ENCODE measurements around the gene DGKH.
"Not testable (repeated sequence)": the region's sequence is repeated elsewhere in the genome, so short reads cannot be mapped to it uniquely, and the experiment has no call there.

DGKH gene

GRCh38 chr13:42113478-42113877 lies 65.0 kb downstream of the DGKH start:
- no peak for DNase-seq (ENCODE audit: low spot score)

GRCh38 chr13:42114278-42114677 lies 65.8 kb downstream of the DGKH start:
- DNase-seq (ENCODE audit: low spot score), result no peak

DNA sequence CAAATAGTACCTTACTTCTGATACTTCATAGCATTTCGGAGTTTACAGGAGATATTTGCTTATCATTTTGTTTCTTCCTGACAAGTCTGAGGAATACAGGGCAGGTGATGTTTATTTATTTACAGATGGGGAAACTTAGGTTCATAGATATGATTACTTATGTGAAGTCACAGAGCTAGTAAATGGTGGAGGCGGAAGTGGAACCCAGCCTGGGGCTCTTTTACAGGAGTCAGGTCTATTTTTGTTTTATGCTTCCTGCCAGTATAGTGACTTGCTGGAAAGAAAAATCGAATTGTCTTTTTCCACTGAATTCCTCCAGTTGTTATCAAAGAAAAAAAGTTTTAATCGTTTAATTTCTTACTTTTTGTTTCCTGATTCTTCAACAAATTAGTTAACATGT lies 66.5 kb downstream of the DGKH start:
- no peak for DNase-seq (ENCODE audit: low spot score)

GRCh38 chr13:42116225-42116624 lies 67.8 kb downstream of the DGKH start:
- DNase-seq (ENCODE audit: low spot score), result no peak

- no peak for DNase-seq (ENCODE audit: low spot score)
Measured at GRCh38 chr13:42119041-42119440, 70.6 kb downstream of the DGKH start.

GRCh38 chr13:42119875-42120274 lies 71.4 kb downstream of the DGKH start:
- DNase-seq (ENCODE audit: low spot score), result no peak

DNA sequence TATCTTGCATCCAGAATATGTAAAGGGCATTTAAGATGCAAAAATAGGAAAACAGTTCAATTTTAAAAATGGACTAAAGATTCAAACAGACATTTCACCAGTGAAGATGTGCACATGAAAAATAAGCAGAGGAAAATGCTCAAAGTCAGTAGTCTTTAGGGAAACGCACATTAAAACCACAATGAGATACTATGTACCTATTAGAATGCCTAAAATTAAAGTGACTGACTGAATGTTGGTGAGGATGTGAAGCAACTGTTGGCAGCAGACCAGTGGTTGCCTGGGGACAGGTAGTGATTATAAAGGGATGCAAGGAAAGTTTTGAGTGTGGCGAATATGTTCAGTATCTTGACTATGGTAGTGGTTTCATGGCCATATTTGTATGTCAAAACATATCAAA lies 75.2 kb downstream of the DGKH start:
- no peak for DNase-seq (ENCODE audit: low spot score)

DNA sequence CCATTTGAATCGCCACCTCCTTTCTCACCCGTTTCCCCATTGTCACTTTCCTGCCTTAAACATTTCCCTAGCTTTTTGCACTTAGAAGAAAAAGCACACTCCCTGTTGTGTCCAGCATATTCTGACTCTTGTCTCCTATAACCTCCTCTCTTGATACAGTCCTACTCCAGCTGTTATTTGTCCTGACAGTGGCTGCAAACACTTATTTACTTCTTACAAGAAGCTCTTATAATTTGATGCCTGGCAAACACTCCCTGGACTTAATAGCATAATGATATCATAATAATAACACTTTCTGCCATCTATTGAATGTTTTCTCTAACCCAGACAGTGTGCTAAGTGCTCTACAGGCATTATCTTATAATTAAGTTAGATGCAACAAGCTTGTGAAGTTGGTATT lies 76.6 kb downstream of the DGKH start:
- DNase-seq (ENCODE audit: low spot score), result no peak

- no peak for DNase-seq (ENCODE audit: low spot score)
Measured at GRCh38 chr13:42127047-42127446, 78.6 kb downstream of the DGKH start.

- no peak for DNase-seq (ENCODE audit: low spot score)
Measured at GRCh38 chr13:42129033-42129432, 80.6 kb downstream of the DGKH start.

GRCh38 chr13:42136518-42136917 lies 88.1 kb downstream of the DGKH start:
- no peak for DNase-seq (ENCODE audit: low spot score)

DNA sequence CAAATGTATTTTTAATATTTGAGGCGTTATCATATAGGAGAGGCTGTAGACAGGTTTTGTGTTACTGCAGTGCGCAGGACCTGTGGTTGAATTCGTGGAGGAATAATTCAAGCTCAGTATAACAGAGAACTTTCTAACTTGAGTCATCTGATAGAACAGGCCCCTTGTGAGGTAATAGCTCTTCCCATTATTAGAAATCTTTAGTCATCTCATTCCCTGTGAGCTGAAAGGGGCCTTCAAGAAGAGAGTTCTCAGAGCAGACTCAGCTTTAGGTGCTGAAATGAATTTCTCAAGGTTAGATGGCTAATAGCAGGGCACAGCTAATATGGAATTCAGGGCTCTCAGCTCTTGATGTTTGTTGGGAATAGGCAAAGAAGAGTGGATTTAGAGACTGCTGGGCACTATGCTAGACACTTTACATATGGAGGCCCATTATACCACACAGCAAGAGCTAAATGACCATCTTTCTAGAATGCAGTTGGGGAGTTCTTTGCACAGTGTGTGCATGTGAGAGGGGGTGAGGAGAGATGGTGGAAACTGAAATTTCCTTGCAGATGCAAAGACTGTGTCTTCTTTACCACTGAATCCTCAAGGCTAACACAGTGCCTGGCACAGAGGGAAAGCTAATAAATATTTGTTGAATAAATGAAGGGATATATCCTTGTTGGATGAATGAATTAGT lies 89.5 kb downstream of the DGKH start:
- DNase-seq (ENCODE audit: low spot score), result no peak

DNA sequence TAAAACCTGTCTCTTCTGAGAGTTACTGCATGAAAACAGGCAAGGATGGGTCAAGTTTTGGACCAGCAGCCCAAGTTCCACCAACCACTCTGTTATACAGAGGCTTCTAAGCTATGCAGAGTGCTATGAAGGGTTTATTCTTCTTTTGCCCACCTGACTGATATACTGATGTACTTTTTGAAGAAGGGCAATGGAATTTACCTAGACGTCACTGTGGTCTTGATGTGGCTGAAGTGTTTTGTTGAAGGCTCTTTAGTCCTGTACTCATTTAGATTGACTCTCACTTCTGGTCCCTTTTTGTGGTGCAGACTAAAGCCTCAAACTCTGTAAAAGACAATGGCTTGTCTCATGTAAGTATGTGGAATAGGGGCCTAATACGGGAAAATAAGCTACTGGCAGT lies 92.0 kb downstream of the DGKH start:
- no peak for DNase-seq (ENCODE audit: low spot score)

- DNase-seq (ENCODE audit: low spot score), result not testable (repeated sequence)
Measured at GRCh38 chr13:42141052-42141451, 92.6 kb downstream of the DGKH start.

GRCh38 chr13:42146359-42146758 lies 97.9 kb downstream of the DGKH start:
- DNase-seq (ENCODE audit: low spot score), result no peak

- no peak for DNase-seq (ENCODE audit: low spot score)
Measured at GRCh38 chr13:42148538-42148937, 100.1 kb downstream of the DGKH start.

DNA sequence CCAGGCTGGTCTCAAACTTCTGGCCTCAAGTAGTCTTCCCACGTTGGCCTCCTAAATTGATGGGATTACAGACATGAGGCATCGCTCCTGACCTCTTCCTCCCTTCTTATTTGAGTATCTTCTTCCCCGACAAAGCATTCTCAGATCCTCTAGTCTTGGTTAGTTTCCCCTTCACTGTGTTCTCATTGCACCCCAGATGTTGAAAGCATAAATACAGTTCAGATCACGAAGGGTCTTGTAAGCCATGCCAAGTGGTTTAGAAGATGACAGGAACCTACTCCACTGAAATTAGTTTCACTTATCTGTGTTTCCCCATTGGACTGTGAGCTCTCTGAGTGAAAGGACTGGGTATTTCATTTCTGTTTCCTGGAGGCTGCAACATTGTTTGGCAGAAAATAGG lies 100.7 kb downstream of the DGKH start:
- DNase-seq (ENCODE audit: low spot score), result no peak

GRCh38 chr13:42151781-42152180 lies 103.3 kb downstream of the DGKH start:
- no peak for DNase-seq (ENCODE audit: low spot score)

DNA sequence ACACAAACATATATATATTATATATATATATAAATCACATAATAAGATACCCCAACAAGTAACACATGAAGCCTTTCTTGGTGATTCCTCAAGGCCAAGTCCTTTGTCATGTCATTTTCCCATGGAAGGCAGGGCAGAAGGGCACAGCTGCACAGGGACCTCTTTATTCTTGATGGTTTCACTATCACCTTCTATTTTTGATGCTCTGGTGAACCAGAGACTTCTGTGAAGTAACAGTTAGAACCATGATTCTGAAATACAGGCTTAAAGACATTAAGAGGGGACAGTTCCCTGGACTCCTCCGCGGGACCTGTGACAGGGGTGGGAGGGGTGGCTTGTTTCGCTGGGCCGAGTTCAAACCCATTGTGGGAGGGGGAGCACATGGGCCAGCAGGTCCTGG lies 104.0 kb downstream of the DGKH start:
- no peak for DNase-seq (ENCODE audit: low spot score)

GRCh38 chr13:42153199-42154113 lies 105.0 kb downstream of the DGKH start:
- DNase-seq (ENCODE audit: low spot score), result no peak

- DNase-seq (ENCODE audit: low spot score), result no peak
Measured at GRCh38 chr13:42155251-42155650, 106.8 kb downstream of the DGKH start.

DNA sequence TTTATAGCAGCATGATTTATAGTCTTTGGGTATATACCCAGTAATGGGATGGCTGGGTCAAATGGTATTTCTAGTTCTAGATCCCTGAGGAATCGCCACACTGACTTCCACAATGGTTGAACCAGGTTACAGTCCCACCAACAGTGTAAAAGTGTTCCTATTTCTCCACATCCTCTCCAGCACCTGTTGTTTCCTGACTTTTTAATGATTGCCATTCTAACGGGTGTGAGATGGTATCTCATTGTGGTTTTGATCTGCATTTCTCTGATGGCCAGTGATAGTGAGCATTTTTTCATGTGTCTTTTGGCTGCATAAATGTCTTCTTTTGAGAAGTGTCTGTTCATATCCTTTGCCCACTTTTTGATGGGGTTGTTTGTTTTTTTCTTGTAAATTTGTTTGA lies 114.9 kb downstream of the DGKH start:
- not testable (repeated sequence) for DNase-seq (ENCODE audit: low spot score)

GRCh38 chr13:42163910-42164309 lies 115.5 kb downstream of the DGKH start:
- not testable (repeated sequence) for DNase-seq (ENCODE audit: low spot score)

All from pons (tissue), 1 donor.